ENCODE results near the gene RIMBP2.
A peak's percentile ranks its signal among the peaks of the same experiment; 100 is the strongest.

RIMBP2 gene

GRCh38 chr12:130555221-130555620 lies 160.9 kb downstream of the RIMBP2 start:
- Histone ChIP-seq H2AFZ (no peak overlapping the region), H3K27ac (no peak overlapping the region), H3K79me2 (peaks cover 5% of the 10 kb centered on the region), H3K27me3 (ENCODE audit: control insufficient read depth, insufficient read depth, low read length) (no peaks in the 10 kb centered on the region), H3K9ac (no peak overlapping the region), H3K4me3 (ENCODE audit: low read depth, low read length) (no peak overlapping the region), H3K4me2 (ENCODE audit: low read length) (no peak overlapping the region), H3K4me1 (no peaks in the 10 kb centered on the region), H3K9me3 (ENCODE audit: control insufficient read depth, low read length) (no peaks in the 10 kb centered on the region), H3K36me3 (ENCODE audit: control insufficient read depth, insufficient read depth, low read length) (no peaks in the 10 kb centered on the region)
- TF ChIP-seq CTCF (IDR thresholded peaks at IDR 0.05): no peak

DNA sequence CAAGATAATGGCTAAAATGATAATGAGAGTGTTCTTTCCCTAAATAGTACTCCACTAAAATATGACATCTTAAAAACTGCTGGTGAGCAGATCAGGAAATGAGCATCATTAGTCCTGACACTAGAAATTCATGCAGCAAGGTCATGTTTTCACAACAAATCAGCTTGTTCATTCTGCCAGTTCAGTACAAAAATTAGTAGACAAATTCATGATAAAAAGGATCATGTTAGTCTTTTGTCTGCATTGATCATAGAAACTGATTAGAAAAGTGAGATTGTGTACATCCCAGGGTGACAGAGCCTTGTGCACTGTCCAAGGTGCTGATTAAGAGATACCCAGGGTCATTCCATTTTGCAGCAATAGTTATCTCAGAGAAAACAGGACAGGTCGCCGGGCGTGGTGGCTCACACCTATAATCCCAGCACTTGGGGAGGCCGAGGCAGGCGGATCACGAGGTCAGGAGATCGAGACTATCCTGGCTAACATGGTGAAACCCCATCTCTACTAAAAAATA lies 163.6 kb downstream of the RIMBP2 start:
- H3K4me3 ChIP-seq (ENCODE audit: low read depth, low read length): no peak overlapping the region
- H3K9me3 ChIP-seq (ENCODE audit: control insufficient read depth, low read length): no peaks in the 10 kb centered on the region
- H3K4me1 ChIP-seq: peaks cover 12% of the 10 kb centered on the region
- H3K36me3 ChIP-seq (ENCODE audit: control insufficient read depth, insufficient read depth, low read length): no peaks in the 10 kb centered on the region
- no peaks in the 10 kb centered on the region for H3K79me2 ChIP-seq
- no peak overlapping the region for H3K4me2 ChIP-seq (ENCODE audit: low read length)
- H3K27ac ChIP-seq: no peak overlapping the region
- H3K9ac ChIP-seq: no peak overlapping the region
- H3K27me3 ChIP-seq (ENCODE audit: control insufficient read depth, insufficient read depth, low read length): no peaks in the 10 kb centered on the region
- no peak for TF ChIP-seq CTCF (IDR thresholded peaks at IDR 0.05)
- H2AFZ ChIP-seq: no peak overlapping the region

GRCh38 chr12:130549361-130549760 lies 166.7 kb downstream of the RIMBP2 start:
- Histone ChIP-seq H3K4me1 (peaks cover 21% of the 10 kb centered on the region), H3K36me3 (ENCODE audit: control insufficient read depth, insufficient read depth, low read length) (no peaks in the 10 kb centered on the region), H3K79me2 (no peaks in the 10 kb centered on the region), H2AFZ (no peak overlapping the region), H3K4me3 (ENCODE audit: low read depth, low read length) (no peak overlapping the region), H3K9me3 (ENCODE audit: control insufficient read depth, low read length) (no peaks in the 10 kb centered on the region), H3K27me3 (ENCODE audit: control insufficient read depth, insufficient read depth, low read length) (no peaks in the 10 kb centered on the region), H3K9ac (no peak overlapping the region), H3K4me2 (ENCODE audit: low read length) (no peak overlapping the region), H3K27ac (no peak overlapping the region)
- TF ChIP-seq CTCF (IDR thresholded peaks at IDR 0.05): no peak

- Histone ChIP-seq H3K79me2 (no peaks in the 10 kb centered on the region), H3K9ac (no peak overlapping the region), H3K4me2 (ENCODE audit: low read length) (no peak overlapping the region), H3K27ac (peak overlapping the region; percentile 2), H3K27me3 (ENCODE audit: control insufficient read depth, insufficient read depth, low read length) (no peaks in the 10 kb centered on the region), H2AFZ (peak overlapping the region; percentile 35), H3K36me3 (ENCODE audit: control insufficient read depth, insufficient read depth, low read length) (no peaks in the 10 kb centered on the region), H3K4me1 (peaks cover 21% of the 10 kb centered on the region), H3K9me3 (ENCODE audit: control insufficient read depth, low read length) (no peaks in the 10 kb centered on the region), H3K4me3 (ENCODE audit: low read depth, low read length) (no peak overlapping the region)
- TF ChIP-seq CTCF (IDR thresholded peaks at IDR 0.05): no peak
These were observed 168.5 kb downstream of the RIMBP2 start for GRCh38 chr12:130547480-130548155.

GRCh38 chr12:130546494-130546893 lies 169.6 kb downstream of the RIMBP2 start:
- Histone ChIP-seq H3K9ac (no peak overlapping the region), H3K4me1 (peaks cover 21% of the 10 kb centered on the region), H3K36me3 (ENCODE audit: control insufficient read depth, insufficient read depth, low read length) (no peaks in the 10 kb centered on the region), H3K27me3 (ENCODE audit: control insufficient read depth, insufficient read depth, low read length) (no peaks in the 10 kb centered on the region), H2AFZ (no peak overlapping the region), H3K4me3 (ENCODE audit: low read depth, low read length) (no peak overlapping the region), H3K79me2 (no peaks in the 10 kb centered on the region), H3K27ac (no peak overlapping the region), H3K9me3 (ENCODE audit: control insufficient read depth, low read length) (no peaks in the 10 kb centered on the region), H3K4me2 (ENCODE audit: low read length) (no peak overlapping the region)
- no peak for TF ChIP-seq CTCF (IDR thresholded peaks at IDR 0.05)

Measured in parathyroid adenoma (tissue), 2 donors.